K562 (cell line): ENCODE results near the gene ITGB2. TPM values are rescaled to one million over a fixed set of nuclear protein-coding genes. Genes with fewer than 3 reads are reported as not detected.

Experiments
- GTF2E2 ChIP-seq: fragments of 200-800 bp; sonication (Bioruptor generic); IDR thresholded peaks from 2 replicates; pipeline ENCODE4 v1.6.1; 2016; ENCODE audit warnings: missing genetic modification characterization, missing compliant biosample characterization
- HNRNPUL1 ChIP-seq: fragments of 200-400 bp; formaldehyde crosslinking; IDR thresholded peaks from 2 replicates; pipeline ENCODE4 v1.6.1; 2017; ENCODE audit warnings: low read length
- KAT7 ChIP-seq: sonication (generic); formaldehyde crosslinking; IDR thresholded peaks from 2 replicates; pipeline ENCODE4 v1.8.0; 2022; ENCODE audit warnings: missing genetic modification reagents, mild to moderate bottlenecking, borderline replicate concordance
- POLR3G ChIP-seq: IDR thresholded peaks from 2 replicates; pipeline ENCODE4 v1.6.1; 2011; ENCODE audit not compliant: insufficient read length, insufficient replicate concordance; ENCODE audit errors: extremely low read depth
- TCF3 ChIP-seq: sonication (generic); formaldehyde crosslinking; IDR thresholded peaks from 2 replicates; pipeline ENCODE4 v1.4.0; 2020; ENCODE audit warnings: mild to moderate bottlenecking, missing genetic modification reagents
- THRAP3 ChIP-seq: fragments of 450-650 bp; IDR thresholded peaks from 2 replicates; pipeline ENCODE4 v1.6.1; 2016; ENCODE audit warnings: mild to moderate bottlenecking, inconsistent platforms, borderline replicate concordance
- YBX1 ChIP-seq: fragments of 450-650 bp; IDR thresholded peaks from 2 replicates; pipeline ENCODE4 v1.7.1; 2016; ENCODE audit warnings: mild to moderate bottlenecking
- ZNF644 ChIP-seq: fragments of 200-800 bp; sonication (Bioruptor generic); IDR thresholded peaks from 2 replicates; pipeline ENCODE4 v1.6.1; 2016; ENCODE audit warnings: low read depth, missing genetic modification characterization, missing compliant biosample characterization
- polyA plus RNA-seq, 8 experiments: library from polyadenylated mRNA; depleted of rRNA in 4 of 8; stranded (reverse) in 5 of 8; unstranded in 3 of 8; fragments of >200 nt; fragmentation: Nextera tagmentation in 2 of 8; fragmentation: Illumina TruSeq in 1 of 8; extraction: Ambion mirVana in 2 of 8; extraction: Trizol in 1 of 8; gene quantifications; 2 replicates each; pipeline versions ENCODE4 v1.2.1 to v1.2.3, GENCODE V29; 2011 to 2014; ENCODE audit warnings: inconsistent platforms in 1 of 8, missing spikeins in 1 of 8
- total RNA-seq, 7 experiments: library from RNA; depleted of rRNA in 6 of 7; stranded (reverse); fragments of >200 nt in 6 of 7; fragmentation: Illumina TruSeq in 2 of 7; extraction: Trizol in 2 of 7; gene quantifications; 2 replicates each; pipeline versions ENCODE4 v1.2.1 to v1.2.3, GENCODE V29; 2011 to 2021; ENCODE audit warnings: low replicate concordance in 1 of 7
- TF ChIP-seq, protein P1 (sequence below): fragments of 250-450 bp; sonication (Bioruptor Pico); IDR thresholded peaks from 2 replicates; pipeline ENCODE4 v1.9.0; 2021; ENCODE audit warnings: mild to moderate bottlenecking, inconsistent platforms
- TF ChIP-seq, protein P2 (sequence below): sonication (generic); formaldehyde crosslinking; IDR thresholded peaks from 2 replicates; pipeline ENCODE4 v1.8.1; 2023; ENCODE audit warnings: missing genetic modification reagents, mild to moderate bottlenecking, borderline replicate concordance
- TF ChIP-seq, protein P3 (sequence below): fragments of 450-650 bp; IDR thresholded peaks from 2 replicates; pipeline ENCODE4 v1.6.1; 2016; ENCODE audit warnings: low read depth

ITGB2 gene
- total and polyA plus RNA-seq, 9 of the 15 experiments (the other 6 are each of a cell fraction or from before 2014, with no cell fraction given) = 0.07 to 1.3 (median 0.51) TPM; not detected in 2

DNA sequence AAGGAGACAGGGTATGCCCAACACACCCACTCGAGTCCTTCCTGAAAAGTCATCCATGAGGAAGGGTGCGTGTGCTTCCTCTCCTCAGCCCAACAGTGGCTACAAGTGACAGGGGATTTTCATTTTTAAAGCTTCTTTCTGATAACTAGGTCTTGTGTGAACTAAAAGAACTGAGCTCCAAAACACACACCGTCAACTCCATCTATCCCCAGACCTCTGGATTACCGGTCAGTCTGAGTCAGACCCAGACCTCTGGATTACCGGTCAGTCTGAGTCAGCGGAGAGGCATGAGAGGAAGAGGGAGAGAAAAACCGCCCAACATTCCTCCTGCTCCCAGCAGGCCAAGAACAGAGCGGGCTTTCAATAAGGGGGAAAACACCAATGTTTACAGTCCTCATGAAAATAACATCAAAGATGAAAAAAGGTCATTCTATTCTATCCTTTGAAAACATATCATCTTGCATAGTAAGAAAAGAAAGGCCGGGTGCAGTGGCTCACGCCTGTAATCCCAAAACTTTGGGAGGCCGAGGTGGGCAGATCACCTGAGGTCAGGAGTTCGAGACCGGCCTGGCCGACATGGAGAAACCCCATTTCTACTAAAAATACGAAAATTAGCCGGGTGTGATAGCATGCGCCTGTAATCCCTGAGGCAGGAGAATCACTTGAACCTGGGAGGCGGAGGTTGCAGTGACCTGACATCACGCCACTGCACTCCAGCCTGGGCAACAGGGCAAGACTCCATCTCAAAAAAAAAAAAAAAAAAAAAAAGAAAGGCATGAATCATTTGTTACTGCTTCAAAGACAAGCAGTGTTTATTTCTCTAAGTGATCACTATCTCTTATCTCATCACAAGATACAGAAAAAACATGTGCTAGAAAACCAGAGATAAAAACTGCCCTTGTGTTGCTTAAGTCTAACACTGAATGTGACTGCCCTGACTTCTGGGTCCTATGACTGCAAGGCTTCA, 50.6 kb downstream of the ITGB2 start (continued):
- TF ChIP-seq POLR3G (no peak), KAT7 (CRISPR knock-in tag) (no peak), YBX1 (no peak), TCF3 (CRISPR knock-in tag) (no peak), GTF2E2 (no peak), HNRNPUL1 (no peak), THRAP3 (no peak), ZNF644 (tag) (no peak)
- TF ChIP-seq, protein P1, sequence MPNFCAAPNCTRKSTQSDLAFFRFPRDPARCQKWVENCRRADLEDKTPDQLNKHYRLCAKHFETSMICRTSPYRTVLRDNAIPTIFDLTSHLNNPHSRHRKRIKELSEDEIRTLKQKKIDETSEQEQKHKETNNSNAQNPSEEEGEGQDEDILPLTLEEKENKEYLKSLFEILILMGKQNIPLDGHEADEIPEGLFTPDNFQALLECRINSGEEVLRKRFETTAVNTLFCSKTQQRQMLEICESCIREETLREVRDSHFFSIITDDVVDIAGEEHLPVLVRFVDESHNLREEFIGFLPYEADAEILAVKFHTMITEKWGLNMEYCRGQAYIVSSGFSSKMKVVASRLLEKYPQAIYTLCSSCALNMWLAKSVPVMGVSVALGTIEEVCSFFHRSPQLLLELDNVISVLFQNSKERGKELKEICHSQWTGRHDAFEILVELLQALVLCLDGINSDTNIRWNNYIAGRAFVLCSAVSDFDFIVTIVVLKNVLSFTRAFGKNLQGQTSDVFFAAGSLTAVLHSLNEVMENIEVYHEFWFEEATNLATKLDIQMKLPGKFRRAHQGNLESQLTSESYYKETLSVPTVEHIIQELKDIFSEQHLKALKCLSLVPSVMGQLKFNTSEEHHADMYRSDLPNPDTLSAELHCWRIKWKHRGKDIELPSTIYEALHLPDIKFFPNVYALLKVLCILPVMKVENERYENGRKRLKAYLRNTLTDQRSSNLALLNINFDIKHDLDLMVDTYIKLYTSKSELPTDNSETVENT (CRISPR knock-in tag) = no peak
- TF ChIP-seq, protein P2, sequence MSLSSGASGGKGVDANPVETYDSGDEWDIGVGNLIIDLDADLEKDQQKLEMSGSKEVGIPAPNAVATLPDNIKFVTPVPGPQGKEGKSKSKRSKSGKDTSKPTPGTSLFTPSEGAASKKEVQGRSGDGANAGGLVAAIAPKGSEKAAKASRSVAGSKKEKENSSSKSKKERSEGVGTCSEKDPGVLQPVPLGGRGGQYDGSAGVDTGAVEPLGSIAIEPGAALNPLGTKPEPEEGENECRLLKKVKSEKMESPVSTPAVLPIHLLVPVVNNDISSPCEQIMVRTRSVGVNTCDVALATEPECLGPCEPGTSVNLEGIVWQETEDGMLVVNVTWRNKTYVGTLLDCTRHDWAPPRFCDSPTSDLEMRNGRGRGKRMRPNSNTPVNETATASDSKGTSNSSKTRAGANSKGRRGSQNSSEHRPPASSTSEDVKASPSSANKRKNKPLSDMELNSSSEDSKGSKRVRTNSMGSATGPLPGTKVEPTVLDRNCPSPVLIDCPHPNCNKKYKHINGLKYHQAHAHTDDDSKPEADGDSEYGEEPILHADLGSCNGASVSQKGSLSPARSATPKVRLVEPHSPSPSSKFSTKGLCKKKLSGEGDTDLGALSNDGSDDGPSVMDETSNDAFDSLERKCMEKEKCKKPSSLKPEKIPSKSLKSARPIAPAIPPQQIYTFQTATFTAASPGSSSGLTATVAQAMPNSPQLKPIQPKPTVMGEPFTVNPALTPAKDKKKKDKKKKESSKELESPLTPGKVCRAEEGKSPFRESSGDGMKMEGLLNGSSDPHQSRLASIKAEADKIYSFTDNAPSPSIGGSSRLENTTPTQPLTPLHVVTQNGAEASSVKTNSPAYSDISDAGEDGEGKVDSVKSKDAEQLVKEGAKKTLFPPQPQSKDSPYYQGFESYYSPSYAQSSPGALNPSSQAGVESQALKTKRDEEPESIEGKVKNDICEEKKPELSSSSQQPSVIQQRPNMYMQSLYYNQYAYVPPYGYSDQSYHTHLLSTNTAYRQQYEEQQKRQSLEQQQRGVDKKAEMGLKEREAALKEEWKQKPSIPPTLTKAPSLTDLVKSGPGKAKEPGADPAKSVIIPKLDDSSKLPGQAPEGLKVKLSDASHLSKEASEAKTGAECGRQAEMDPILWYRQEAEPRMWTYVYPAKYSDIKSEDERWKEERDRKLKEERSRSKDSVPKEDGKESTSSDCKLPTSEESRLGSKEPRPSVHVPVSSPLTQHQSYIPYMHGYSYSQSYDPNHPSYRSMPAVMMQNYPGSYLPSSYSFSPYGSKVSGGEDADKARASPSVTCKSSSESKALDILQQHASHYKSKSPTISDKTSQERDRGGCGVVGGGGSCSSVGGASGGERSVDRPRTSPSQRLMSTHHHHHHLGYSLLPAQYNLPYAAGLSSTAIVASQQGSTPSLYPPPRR (CRISPR knock-in tag) = no peak
- TF ChIP-seq, protein P3, sequence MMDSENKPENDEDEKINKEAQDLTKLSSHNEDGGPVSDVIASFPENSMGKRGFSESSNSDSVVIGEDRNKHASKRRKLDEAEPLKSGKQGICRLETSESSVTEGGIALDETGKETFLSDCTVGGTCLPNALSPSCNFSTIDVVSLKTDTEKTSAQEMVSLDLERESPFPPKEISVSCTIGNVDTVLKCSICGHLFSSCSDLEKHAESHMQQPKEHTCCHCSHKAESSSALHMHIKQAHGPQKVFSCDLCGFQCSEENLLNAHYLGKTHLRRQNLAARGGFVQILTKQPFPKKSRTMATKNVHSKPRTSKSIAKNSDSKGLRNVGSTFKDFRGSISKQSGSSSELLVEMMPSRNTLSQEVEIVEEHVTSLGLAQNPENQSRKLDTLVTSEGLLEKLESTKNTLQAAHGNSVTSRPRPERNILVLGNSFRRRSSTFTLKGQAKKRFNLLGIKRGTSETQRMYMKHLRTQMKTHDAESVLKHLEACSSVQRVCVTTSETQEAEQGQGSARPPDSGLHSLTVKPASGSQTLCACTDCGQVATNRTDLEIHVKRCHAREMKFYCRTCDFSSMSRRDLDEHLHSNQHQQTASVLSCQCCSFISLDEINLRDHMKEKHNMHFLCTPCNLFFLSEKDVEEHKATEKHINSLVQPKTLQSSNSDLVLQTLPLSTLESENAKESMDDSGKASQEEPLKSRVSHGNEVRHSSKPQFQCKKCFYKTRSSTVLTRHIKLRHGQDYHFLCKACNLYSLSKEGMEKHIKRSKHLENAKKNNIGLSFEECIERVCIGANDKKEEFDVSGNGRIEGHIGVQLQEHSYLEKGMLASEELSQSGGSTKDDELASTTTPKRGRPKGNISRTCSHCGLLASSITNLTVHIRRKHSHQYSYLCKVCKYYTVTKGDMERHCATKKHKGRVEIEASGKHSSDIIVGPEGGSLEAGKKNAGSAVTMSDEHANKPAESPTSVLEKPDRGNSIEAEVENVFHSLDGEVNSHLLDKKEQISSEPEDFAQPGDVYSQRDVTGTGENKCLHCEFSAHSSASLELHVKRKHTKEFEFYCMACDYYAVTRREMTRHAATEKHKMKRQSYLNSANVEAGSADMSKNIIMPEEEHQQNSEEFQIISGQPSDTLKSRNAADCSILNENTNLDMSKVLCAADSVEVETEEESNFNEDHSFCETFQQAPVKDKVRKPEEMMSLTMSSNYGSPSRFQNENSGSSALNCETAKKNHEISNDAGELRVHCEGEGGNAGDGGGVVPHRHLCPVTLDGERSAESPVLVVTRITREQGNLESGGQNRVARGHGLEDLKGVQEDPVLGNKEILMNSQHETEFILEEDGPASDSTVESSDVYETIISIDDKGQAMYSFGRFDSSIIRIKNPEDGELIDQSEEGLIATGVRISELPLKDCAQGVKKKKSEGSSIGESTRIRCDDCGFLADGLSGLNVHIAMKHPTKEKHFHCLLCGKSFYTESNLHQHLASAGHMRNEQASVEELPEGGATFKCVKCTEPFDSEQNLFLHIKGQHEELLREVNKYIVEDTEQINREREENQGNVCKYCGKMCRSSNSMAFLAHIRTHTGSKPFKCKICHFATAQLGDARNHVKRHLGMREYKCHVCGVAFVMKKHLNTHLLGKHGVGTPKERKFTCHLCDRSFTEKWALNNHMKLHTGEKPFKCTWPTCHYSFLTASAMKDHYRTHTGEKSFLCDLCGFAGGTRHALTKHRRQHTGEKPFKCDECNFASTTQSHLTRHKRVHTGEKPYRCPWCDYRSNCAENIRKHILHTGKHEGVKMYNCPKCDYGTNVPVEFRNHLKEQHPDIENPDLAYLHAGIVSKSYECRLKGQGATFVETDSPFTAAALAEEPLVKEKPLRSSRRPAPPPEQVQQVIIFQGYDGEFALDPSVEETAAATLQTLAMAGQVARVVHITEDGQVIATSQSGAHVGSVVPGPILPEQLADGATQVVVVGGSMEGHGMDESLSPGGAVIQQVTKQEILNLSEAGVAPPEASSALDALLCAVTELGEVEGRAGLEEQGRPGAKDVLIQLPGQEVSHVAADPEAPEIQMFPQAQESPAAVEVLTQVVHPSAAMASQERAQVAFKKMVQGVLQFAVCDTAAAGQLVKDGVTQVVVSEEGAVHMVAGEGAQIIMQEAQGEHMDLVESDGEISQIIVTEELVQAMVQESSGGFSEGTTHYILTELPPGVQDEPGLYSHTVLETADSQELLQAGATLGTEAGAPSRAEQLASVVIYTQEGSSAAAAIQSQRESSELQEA = no peak
